ENCODE measurements around the gene ATXN7.

DNA sequence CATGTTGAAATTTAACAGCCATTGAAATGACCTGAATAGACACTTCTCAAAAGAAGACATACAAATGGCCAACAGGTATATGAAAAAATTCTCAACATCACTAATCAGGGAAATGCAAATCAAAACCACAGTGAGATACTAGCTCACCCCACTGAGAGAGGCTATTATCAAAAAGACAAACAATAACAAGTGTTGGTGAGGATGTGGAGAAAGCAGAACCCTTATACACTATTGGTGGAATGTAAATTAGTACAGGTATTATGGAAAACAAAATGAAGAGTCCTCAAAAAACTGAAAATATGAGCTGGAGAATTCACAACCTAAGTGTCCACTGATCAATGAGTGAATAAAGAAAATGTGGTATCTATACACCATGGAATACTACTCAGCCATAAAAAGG, 21.5 kb upstream of the ATXN7 start:
- no peak for TF ChIP-seq CTCF (IDR thresholded peaks at IDR 0.05; ENCODE audit: poor library complexity, severe bottlenecking)
- TF ChIP-seq EZH2 (IDR thresholded peaks at IDR 0.05; ENCODE audit: borderline replicate concordance, insufficient read depth, low read length, poor library complexity, severe bottlenecking): no peak
